OCI-M1 (cell line): Measurements from ENCODE around the gene ADAMTS12.
"Not testable (repeated sequence)": the region's sequence is repeated elsewhere in the genome, so short reads cannot be mapped to it uniquely, and the experiment has no call there.

Source experiments
- DNase-seq: peaks from one replicate; lab custom pipeline; 2025; lab: John Stamatoyannopoulos, UW

Gene ADAMTS12

GRCh38 chr5:33583332-33583731, 308.5 kb downstream of the ADAMTS12 start:
- DNase-seq: peak; percentile 32

GRCh38 chr5:33582417-33582816, 309.4 kb downstream of the ADAMTS12 start:
- DNase-seq: no peak

GRCh38 chr5:33579789-33580188, 312.0 kb downstream of the ADAMTS12 start:
- no peak for DNase-seq

- no peak for DNase-seq
Measured at GRCh38 chr5:33579152-33579551, 312.6 kb downstream of the ADAMTS12 start.

GRCh38 chr5:33576726-33577590, 314.8 kb downstream of the ADAMTS12 start:
- DNase-seq: no peak

- DNase-seq: no peak
Measured at GRCh38 chr5:33565324-33565723, 326.5 kb downstream of the ADAMTS12 start.

- DNase-seq: peak; percentile 2
Measured at GRCh38 chr5:33563983-33564908, 327.5 kb downstream of the ADAMTS12 start.

- no peak for DNase-seq
Measured at GRCh38 chr5:33563530-33563929, 328.3 kb downstream of the ADAMTS12 start.

GRCh38 chr5:33558489-33558888, 333.3 kb downstream of the ADAMTS12 start:
- no peak for DNase-seq

GRCh38 chr5:33557605-33558004, 334.2 kb downstream of the ADAMTS12 start:
- no peak for DNase-seq

GRCh38 chr5:33556330-33557328, 335.2 kb downstream of the ADAMTS12 start:
- no peak for DNase-seq

GRCh38 chr5:33549982-33550567, 341.7 kb downstream of the ADAMTS12 start:
- DNase-seq: peak; percentile 8

GRCh38 chr5:33539790-33540189, 352.0 kb downstream of the ADAMTS12 start:
- not testable (repeated sequence) for DNase-seq

- DNase-seq: no peak
Measured at GRCh38 chr5:33539212-33539611, 352.6 kb downstream of the ADAMTS12 start.

GRCh38 chr5:33538201-33538600, 353.6 kb downstream of the ADAMTS12 start:
- no peak for DNase-seq

- no peak for DNase-seq
Measured at GRCh38 chr5:33537240-33537639, 354.6 kb downstream of the ADAMTS12 start.

- no peak for DNase-seq
Measured at GRCh38 chr5:33536802-33537201, 355.0 kb downstream of the ADAMTS12 start.

- DNase-seq: no peak
Measured at GRCh38 chr5:33531824-33532223, 360.0 kb downstream of the ADAMTS12 start.

GRCh38 chr5:33531037-33531298, 360.8 kb downstream of the ADAMTS12 start:
- DNase-seq: no peak

GRCh38 chr5:33530183-33531036, 361.4 kb downstream of the ADAMTS12 start:
- DNase-seq: no peak
